ACHN (cell line): Measurements from ENCODE around the gene FRYL.
A peak's percentile ranks its signal among the peaks of the same experiment; 100 is the strongest.
"Not testable (repeated sequence)": the region's sequence is repeated elsewhere in the genome, so short reads cannot be mapped to it uniquely, and the experiment has no call there.

Experiments
- DNase-seq: peaks from one replicate; pipeline ENCODE4 v3.0.0-alpha.2; 2015
- in situ Hi-C: cut with HindIII; loops from 2 replicates; pipeline ENCODE4 v1.10.0; 2017; ENCODE audit warnings: low sequenced_read_pairs, low pct_ligation_motif_present, low pct_unique_long_range_greater_than_20kb

Gene FRYL

GRCh38 chr4:48716285-48716684, 63.8 kb downstream of the FRYL start:
- in situ Hi-C loops, DNase-seq: not testable (repeated sequence)

GRCh38 chr4:48710446-48711209, 69.5 kb downstream of the FRYL start:
- in situ Hi-C loops, result no loop called here
- DNase-seq, result no peak

GRCh38 chr4:48709901-48710300, 70.2 kb downstream of the FRYL start:
- in situ Hi-C loops, result no loop called here
- no peak for DNase-seq

- in situ Hi-C loops, result no loop called here
- no peak for DNase-seq
These were observed 71.5 kb downstream of the FRYL start for GRCh38 chr4:48708610-48709009.

- DNase-seq, result peak; percentile 52
- in situ Hi-C loops, result no loop called here
These were observed 73.3 kb downstream of the FRYL start for GRCh38 chr4:48706736-48707135.

GRCh38 chr4:48705609-48706008, 74.5 kb downstream of the FRYL start:
- in situ Hi-C loops, result no loop called here

GRCh38 chr4:48704091-48704802, 75.8 kb downstream of the FRYL start:
- DNase-seq, result no peak
- in situ Hi-C loops, result no loop called here

More at GRCh38 chr4:48705609-48706008, 74.5 kb downstream of the FRYL start:
- DNase-seq, result no peak

GRCh38 chr4:48699475-48699874, 80.6 kb downstream of the FRYL start:
- DNase-seq, result peak; percentile 56
- in situ Hi-C loops, result no loop called here

GRCh38 chr4:48698029-48698971, 81.8 kb downstream of the FRYL start:
- in situ Hi-C loops, result no loop called here
- peak; percentile 78 for DNase-seq

GRCh38 chr4:48697516-48697915, 82.6 kb downstream of the FRYL start:
- DNase-seq, in situ Hi-C loops: not testable (repeated sequence)

- DNase-seq, result no peak
- in situ Hi-C loops, result no loop called here
These were observed 85.3 kb downstream of the FRYL start for GRCh38 chr4:48694824-48695223.

GRCh38 chr4:48693856-48694574, 86.1 kb downstream of the FRYL start:
- in situ Hi-C loops, result no loop called here
- no peak for DNase-seq

- no peak for DNase-seq
- in situ Hi-C loops, result no loop called here
These were observed 87.2 kb downstream of the FRYL start for GRCh38 chr4:48692897-48693296.

GRCh38 chr4:48692044-48692443, 88.0 kb downstream of the FRYL start:
- in situ Hi-C loops, result no loop called here
- no peak for DNase-seq

GRCh38 chr4:48688953-48689352, 91.1 kb downstream of the FRYL start:
- DNase-seq, result no peak
- in situ Hi-C loops, result no loop called here

- in situ Hi-C loops, result no loop called here
- DNase-seq, result no peak
These were observed 92.6 kb downstream of the FRYL start for GRCh38 chr4:48687313-48688051.

GRCh38 chr4:48686369-48686768, 93.7 kb downstream of the FRYL start:
- in situ Hi-C loops, result no loop called here
- DNase-seq, result no peak
